ENCODE measurements around the gene UBR4. TPM values are rescaled to one million over a fixed set of nuclear protein-coding genes. Genes with fewer than 3 reads are reported as not detected.

UBR4 gene
- total RNA-seq, 1 donor: 149 TPM

- DNase-seq (ENCODE audit: insufficient read length, low spot score, missing footprints): peak; percentile 78
- Histone ChIP-seq H3K4me1 (ENCODE audit: insufficient read depth, low read length) (peaks cover 16% of the 10 kb centered on the region), H3K9me3 (ENCODE audit: low read depth, low read length) (no peaks in the 10 kb centered on the region), H3K36me3 (ENCODE audit: insufficient read depth, low read length) (peaks cover 10% of the 10 kb centered on the region), H2AFZ (ENCODE audit: low read length) (no peak overlapping the region), H3K4me3 (ENCODE audit: insufficient read depth, low read length) (no peak overlapping the region), H3K27me3 (ENCODE audit: insufficient read depth, low read length) (no peaks in the 10 kb centered on the region), H3K79me2 (ENCODE audit: insufficient read depth, low read length) (no peaks in the 10 kb centered on the region), H4K20me1 (ENCODE audit: insufficient read depth, low read length) (peaks cover 8% of the 10 kb centered on the region), H3K4me2 (ENCODE audit: insufficient read depth, low read length) (no peak overlapping the region), H3K27ac (ENCODE audit: low read depth, low read length) (no peak overlapping the region)
- TF ChIP-seq, protein P1, sequence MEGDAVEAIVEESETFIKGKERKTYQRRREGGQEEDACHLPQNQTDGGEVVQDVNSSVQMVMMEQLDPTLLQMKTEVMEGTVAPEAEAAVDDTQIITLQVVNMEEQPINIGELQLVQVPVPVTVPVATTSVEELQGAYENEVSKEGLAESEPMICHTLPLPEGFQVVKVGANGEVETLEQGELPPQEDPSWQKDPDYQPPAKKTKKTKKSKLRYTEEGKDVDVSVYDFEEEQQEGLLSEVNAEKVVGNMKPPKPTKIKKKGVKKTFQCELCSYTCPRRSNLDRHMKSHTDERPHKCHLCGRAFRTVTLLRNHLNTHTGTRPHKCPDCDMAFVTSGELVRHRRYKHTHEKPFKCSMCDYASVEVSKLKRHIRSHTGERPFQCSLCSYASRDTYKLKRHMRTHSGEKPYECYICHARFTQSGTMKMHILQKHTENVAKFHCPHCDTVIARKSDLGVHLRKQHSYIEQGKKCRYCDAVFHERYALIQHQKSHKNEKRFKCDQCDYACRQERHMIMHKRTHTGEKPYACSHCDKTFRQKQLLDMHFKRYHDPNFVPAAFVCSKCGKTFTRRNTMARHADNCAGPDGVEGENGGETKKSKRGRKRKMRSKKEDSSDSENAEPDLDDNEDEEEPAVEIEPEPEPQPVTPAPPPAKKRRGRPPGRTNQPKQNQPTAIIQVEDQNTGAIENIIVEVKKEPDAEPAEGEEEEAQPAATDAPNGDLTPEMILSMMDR (IDR thresholded peaks at IDR 0.05; ENCODE audit: extremely low read depth, low read depth, low read length): no peak
Measured at GRCh38 chr1:19068639-19069276, 141.3 kb downstream of the UBR4 start.

GRCh38 chr1:19067912-19068638 lies 142.0 kb downstream of the UBR4 start:
- peaks cover 3% of the 10 kb centered on the region for H3K36me3 ChIP-seq (ENCODE audit: insufficient read depth, low read length)
- peaks cover 16% of the 10 kb centered on the region for H3K4me1 ChIP-seq (ENCODE audit: insufficient read depth, low read length)
- peaks cover 7% of the 10 kb centered on the region for H4K20me1 ChIP-seq (ENCODE audit: insufficient read depth, low read length)
- H3K27me3 ChIP-seq (ENCODE audit: insufficient read depth, low read length): no peaks in the 10 kb centered on the region
- H2AFZ ChIP-seq (ENCODE audit: low read length): no peak overlapping the region
- no peak overlapping the region for H3K4me2 ChIP-seq (ENCODE audit: insufficient read depth, low read length)
- peak; percentile 75 for DNase-seq (ENCODE audit: insufficient read length, low spot score, missing footprints)
- TF ChIP-seq, protein P1 (IDR thresholded peaks at IDR 0.05; ENCODE audit: extremely low read depth, low read depth, low read length): no peak
- H3K27ac ChIP-seq (ENCODE audit: low read depth, low read length): no peak overlapping the region
- no peak overlapping the region for H3K4me3 ChIP-seq (ENCODE audit: insufficient read depth, low read length)
- H3K79me2 ChIP-seq (ENCODE audit: insufficient read depth, low read length): no peaks in the 10 kb centered on the region
- no peaks in the 10 kb centered on the region for H3K9me3 ChIP-seq (ENCODE audit: low read depth, low read length)

- H3K36me3 ChIP-seq (ENCODE audit: insufficient read depth, low read length): no peaks in the 10 kb centered on the region
- no peaks in the 10 kb centered on the region for H4K20me1 ChIP-seq (ENCODE audit: insufficient read depth, low read length)
- DNase-seq (ENCODE audit: insufficient read length, low spot score, missing footprints): peak; percentile 90
- peaks cover 16% of the 10 kb centered on the region for H3K4me1 ChIP-seq (ENCODE audit: insufficient read depth, low read length)
- H3K27me3 ChIP-seq (ENCODE audit: insufficient read depth, low read length): no peaks in the 10 kb centered on the region
- H3K4me2 ChIP-seq (ENCODE audit: insufficient read depth, low read length): no peak overlapping the region
- H3K79me2 ChIP-seq (ENCODE audit: insufficient read depth, low read length): no peaks in the 10 kb centered on the region
- no peak overlapping the region for H2AFZ ChIP-seq (ENCODE audit: low read length)
- H3K4me3 ChIP-seq (ENCODE audit: insufficient read depth, low read length): no peak overlapping the region
- no peaks in the 10 kb centered on the region for H3K9me3 ChIP-seq (ENCODE audit: low read depth, low read length)
- TF ChIP-seq, protein P1 (IDR thresholded peaks at IDR 0.05; ENCODE audit: extremely low read depth, low read depth, low read length): no peak
- no peak overlapping the region for H3K27ac ChIP-seq (ENCODE audit: low read depth, low read length)
Measured at GRCh38 chr1:19067182-19067911, 142.7 kb downstream of the UBR4 start.

DNA sequence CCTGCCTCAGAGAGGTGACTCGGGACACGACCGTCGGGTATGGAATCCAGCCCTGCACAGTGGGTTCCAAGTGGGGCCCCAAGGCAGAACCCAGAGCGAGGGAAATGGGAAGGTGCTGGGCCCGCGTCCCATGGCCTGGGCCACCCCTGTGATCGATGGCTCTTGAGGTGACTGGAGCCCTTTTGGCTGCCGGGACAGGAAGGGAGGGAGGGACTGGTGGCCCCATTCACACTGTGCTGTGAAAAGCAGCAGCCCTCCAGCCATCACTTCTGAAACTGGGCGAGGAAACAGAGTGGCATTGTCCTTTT lies 143.2 kb downstream of the UBR4 start:
- DNase-seq (ENCODE audit: insufficient read length, low spot score, missing footprints): no peak
- no peaks in the 10 kb centered on the region for H3K27me3 ChIP-seq (ENCODE audit: insufficient read depth, low read length)
- no peaks in the 10 kb centered on the region for H3K36me3 ChIP-seq (ENCODE audit: insufficient read depth, low read length)
- no peaks in the 10 kb centered on the region for H4K20me1 ChIP-seq (ENCODE audit: insufficient read depth, low read length)
- H3K27ac ChIP-seq (ENCODE audit: low read depth, low read length): no peak overlapping the region
- H3K4me2 ChIP-seq (ENCODE audit: insufficient read depth, low read length): no peak overlapping the region
- H3K9me3 ChIP-seq (ENCODE audit: low read depth, low read length): no peaks in the 10 kb centered on the region
- TF ChIP-seq, protein P1 (IDR thresholded peaks at IDR 0.05; ENCODE audit: extremely low read depth, low read depth, low read length): no peak
- H3K4me1 ChIP-seq (ENCODE audit: insufficient read depth, low read length): peaks cover 16% of the 10 kb centered on the region
- no peak overlapping the region for H2AFZ ChIP-seq (ENCODE audit: low read length)
- H3K4me3 ChIP-seq (ENCODE audit: insufficient read depth, low read length): no peak overlapping the region
- no peaks in the 10 kb centered on the region for H3K79me2 ChIP-seq (ENCODE audit: insufficient read depth, low read length)

Data from osteoblast (primary cell).